ENCODE results near the gene PREPL.
A peak's percentile ranks its signal among the peaks of the same experiment; 100 is the strongest.

The PREPL gene

GRCh38 chr2:44291281-44292248 lies 69.7 kb downstream of the PREPL start:
- peak; percentile 28 for DNase-seq

- no peak for DNase-seq
Measured at GRCh38 chr2:44290261-44290660, 71.0 kb downstream of the PREPL start.

GRCh38 chr2:44286884-44287638 lies 74.2 kb downstream of the PREPL start:
- no peak for DNase-seq

GRCh38 chr2:44286119-44286883 lies 75.0 kb downstream of the PREPL start:
- no peak for DNase-seq

- no peak for DNase-seq
Measured at GRCh38 chr2:44285174-44285573, 76.1 kb downstream of the PREPL start.

GRCh38 chr2:44283116-44283666 lies 78.1 kb downstream of the PREPL start:
- no peak for DNase-seq

- no peak for DNase-seq
Measured at GRCh38 chr2:44280869-44281268, 80.4 kb downstream of the PREPL start.

GRCh38 chr2:44277541-44277940 lies 83.8 kb downstream of the PREPL start:
- no peak for DNase-seq

- DNase-seq, result no peak
Measured at GRCh38 chr2:44275927-44276303, 85.4 kb downstream of the PREPL start.

- no peak for DNase-seq
Measured at GRCh38 chr2:44273596-44273995, 87.7 kb downstream of the PREPL start.

- no peak for DNase-seq
Measured at GRCh38 chr2:44273076-44273475, 88.2 kb downstream of the PREPL start.

- DNase-seq, result no peak
Measured at GRCh38 chr2:44271296-44271695, 90.0 kb downstream of the PREPL start.

- no peak for DNase-seq
Measured at GRCh38 chr2:44269831-44270230, 91.5 kb downstream of the PREPL start.

- no peak for DNase-seq
Measured at GRCh38 chr2:44267796-44268648, 93.3 kb downstream of the PREPL start.
